Thyroid gland (tissue), 4 donors: Measurements from ENCODE around the gene PSME4.

Experiments used
- CTCF ChIP-seq, 6 experiments: fragments of 200-600 bp in 3 of 6; fragments of 450-650 bp in 3 of 6; sonication (generic) in 3 of 6; IDR thresholded peaks; one replicate each; pipeline ENCODE4 v1.5.1; 2016 to 2019; ENCODE audit warnings: antibody characterized with exemption in 6 of 6, mild to moderate bottlenecking in 2 of 6, inconsistent platforms in 1 of 6, moderate library complexity in 1 of 6
- POLR2A ChIP-seq, 2 donors: fragments of 450-650 bp; IDR thresholded peaks; one replicate each; pipeline ENCODE4 v1.6.1; 2017; ENCODE audit warnings: antibody characterized with exemption in 2 of 2, mild to moderate bottlenecking in 2 of 2, moderate library complexity in 1 of 2

- TF ChIP-seq POLR2A (IDR thresholded peaks at IDR 0.05), result no peak
- TF ChIP-seq CTCF (IDR thresholded peaks at IDR 0.05), result no peak
These were observed 31.1 kb downstream of the PSME4 start for GRCh38 chr2:53939656-53940055.
